WERI-Rb-1 (cell line): Measurements from ENCODE around the gene SLC18B1.

Experiments used
- DNase-seq: peaks from one replicate; pipeline ENCODE4 v3.0.0-alpha.2; 2020
- H3K27ac ChIP-seq: fragments of 250-450 bp; sonication (Bioruptor Pico); 2 replicates; pipeline ENCODE4 v1.5.1; 2020; ENCODE audit warnings: mild to moderate bottlenecking, moderate library complexity
- H3K27me3 ChIP-seq: fragments of 250-450 bp; sonication (Bioruptor Pico); 2 replicates; pipeline ENCODE4 v1.5.1; 2021; ENCODE audit warnings: mild to moderate bottlenecking, low read depth, moderate library complexity; ENCODE audit not compliant: insufficient read depth, severe bottlenecking
- H3K36me3 ChIP-seq: fragments of 250-450 bp; sonication (Bioruptor Pico); 2 replicates; pipeline ENCODE4 v1.5.1; 2020; ENCODE audit warnings: mild to moderate bottlenecking, moderate library complexity
- H3K4me3 ChIP-seq: 2 replicates; pipeline ENCODE4 v1.5.1; 2011; ENCODE audit warnings: low read depth, mild to moderate bottlenecking, control low read depth, low read length
- H3K9me3 ChIP-seq: fragments of 250-450 bp; sonication (Bioruptor Pico); 2 replicates; pipeline ENCODE4 v1.5.1; 2021; ENCODE audit warnings: mild to moderate bottlenecking, moderate library complexity; ENCODE audit not compliant: severe bottlenecking
- TF ChIP-seq, protein P1 (sequence below): IDR thresholded peaks from 2 replicates; pipeline ENCODE4 v1.5.1; 2011; ENCODE audit warnings: low read depth, mild to moderate bottlenecking, control low read depth, inconsistent platforms, low read length

SLC18B1 gene

DNA sequence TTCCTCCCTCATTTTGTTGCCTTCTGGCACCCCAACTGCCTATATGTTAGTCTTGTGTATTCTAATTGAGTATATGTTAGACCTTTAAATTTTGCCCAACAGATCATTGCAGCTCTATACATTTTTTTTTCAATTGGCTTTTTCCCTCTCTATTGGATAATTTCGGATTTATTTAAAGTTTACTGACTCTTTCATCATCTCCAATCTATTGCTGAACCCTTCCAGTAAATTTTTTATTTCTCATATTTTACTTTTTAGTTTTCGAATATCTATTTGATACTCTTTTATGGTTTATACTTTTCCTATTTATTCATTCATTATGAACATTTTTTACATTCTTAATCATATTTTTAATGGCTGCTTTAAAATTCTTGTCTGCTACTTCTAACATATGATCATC is 7.1 kb upstream of the SLC18B1 start:
- no peak for DNase-seq
- H3K27me3 ChIP-seq: peaks cover 22% of the 10 kb centered on the region
- no peak overlapping the region for H3K27ac ChIP-seq
- TF ChIP-seq, protein P1, sequence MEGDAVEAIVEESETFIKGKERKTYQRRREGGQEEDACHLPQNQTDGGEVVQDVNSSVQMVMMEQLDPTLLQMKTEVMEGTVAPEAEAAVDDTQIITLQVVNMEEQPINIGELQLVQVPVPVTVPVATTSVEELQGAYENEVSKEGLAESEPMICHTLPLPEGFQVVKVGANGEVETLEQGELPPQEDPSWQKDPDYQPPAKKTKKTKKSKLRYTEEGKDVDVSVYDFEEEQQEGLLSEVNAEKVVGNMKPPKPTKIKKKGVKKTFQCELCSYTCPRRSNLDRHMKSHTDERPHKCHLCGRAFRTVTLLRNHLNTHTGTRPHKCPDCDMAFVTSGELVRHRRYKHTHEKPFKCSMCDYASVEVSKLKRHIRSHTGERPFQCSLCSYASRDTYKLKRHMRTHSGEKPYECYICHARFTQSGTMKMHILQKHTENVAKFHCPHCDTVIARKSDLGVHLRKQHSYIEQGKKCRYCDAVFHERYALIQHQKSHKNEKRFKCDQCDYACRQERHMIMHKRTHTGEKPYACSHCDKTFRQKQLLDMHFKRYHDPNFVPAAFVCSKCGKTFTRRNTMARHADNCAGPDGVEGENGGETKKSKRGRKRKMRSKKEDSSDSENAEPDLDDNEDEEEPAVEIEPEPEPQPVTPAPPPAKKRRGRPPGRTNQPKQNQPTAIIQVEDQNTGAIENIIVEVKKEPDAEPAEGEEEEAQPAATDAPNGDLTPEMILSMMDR: no peak
- no peak overlapping the region for H3K4me3 ChIP-seq
- H3K9me3 ChIP-seq: no peaks in the 10 kb centered on the region
- no peaks in the 10 kb centered on the region for H3K36me3 ChIP-seq

DNA sequence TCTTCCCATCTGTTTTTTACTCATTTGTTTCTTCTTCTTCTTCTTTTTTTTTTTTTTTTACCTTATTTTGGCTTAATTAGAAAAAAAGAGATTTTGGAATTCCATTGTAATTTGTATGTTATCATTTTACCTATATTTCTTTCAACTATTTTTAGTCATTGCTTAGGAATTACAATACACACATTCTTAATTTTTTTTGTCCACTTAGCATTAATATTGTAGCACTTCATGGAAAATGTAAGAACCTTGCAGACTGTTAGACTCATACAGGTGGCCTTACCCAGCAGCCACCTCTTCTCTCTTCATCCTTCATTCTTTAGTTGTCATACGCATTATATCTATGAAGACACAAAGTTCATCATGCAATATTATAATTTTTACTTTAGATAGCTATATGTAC is 5.8 kb upstream of the SLC18B1 start:
- TF ChIP-seq, protein P1: no peak
- H3K4me3 ChIP-seq: no peak overlapping the region
- no peaks in the 10 kb centered on the region for H3K9me3 ChIP-seq
- H3K27ac ChIP-seq: no peak overlapping the region
- DNase-seq: no peak
- H3K36me3 ChIP-seq: no peaks in the 10 kb centered on the region
- peaks cover 22% of the 10 kb centered on the region for H3K27me3 ChIP-seq

DNA sequence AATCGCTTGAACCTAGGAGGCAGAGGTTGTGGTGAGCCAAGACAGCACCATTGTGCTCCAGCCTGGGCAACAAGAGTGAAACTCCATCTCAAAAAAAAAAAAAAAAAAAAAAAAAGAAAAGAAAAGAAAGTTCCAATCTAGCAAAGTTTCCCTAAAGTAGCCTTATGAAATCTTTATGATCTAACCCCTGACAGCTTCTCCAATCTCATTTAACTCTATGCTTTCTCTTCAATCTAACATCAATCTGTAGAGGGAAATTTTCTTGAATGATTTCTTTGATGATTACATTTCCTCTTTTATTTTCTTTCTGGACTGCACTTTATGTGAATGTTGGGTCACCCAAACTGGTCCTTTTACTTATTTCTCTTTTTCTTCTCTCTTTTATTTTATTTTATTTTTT is 2.2 kb upstream of the SLC18B1 start:
- no peak for DNase-seq
- Histone ChIP-seq H3K4me3 (no peak overlapping the region), H3K36me3 (no peaks in the 10 kb centered on the region), H3K27me3 (peaks cover 35% of the 10 kb centered on the region), H3K9me3 (no peaks in the 10 kb centered on the region), H3K27ac (no peak overlapping the region)
- TF ChIP-seq, protein P1: no peak

DNA sequence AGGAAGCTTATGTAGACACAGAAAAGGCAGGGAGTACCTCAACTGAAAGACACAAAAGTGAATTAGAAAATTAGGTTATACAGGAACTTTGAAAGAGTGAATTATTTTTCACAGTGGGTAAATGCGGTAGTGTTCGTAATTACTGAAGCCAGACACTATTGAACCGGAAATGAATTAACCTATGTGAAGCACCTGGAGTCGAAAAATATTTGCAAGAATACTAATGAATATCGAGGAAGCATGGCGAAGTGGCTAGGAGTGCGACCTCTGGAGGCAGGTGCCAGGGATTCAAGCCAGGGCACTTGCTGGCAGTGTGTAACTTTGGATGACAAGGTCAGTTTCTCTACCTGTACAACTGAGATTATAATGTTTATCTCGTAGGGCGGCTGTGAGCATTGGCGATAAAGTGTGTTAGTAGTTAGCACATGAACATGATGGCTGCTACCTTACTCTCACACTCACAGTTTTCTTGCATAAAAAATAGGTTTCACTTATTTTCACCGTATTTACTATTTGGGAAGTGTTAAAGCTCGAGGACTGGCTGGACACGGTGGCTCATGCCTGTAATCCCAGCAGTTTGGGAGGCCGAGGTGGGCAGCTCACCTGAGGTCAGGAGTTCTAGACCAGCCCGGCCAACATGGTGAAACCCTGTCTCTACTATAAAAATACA is 567 bp upstream of the SLC18B1 start:
- peak; percentile 67 for DNase-seq
- Histone ChIP-seq H3K27me3 (peaks cover 26% of the 10 kb centered on the region), H3K4me3 (peak overlapping the region; percentile 62), H3K27ac (no peak overlapping the region), H3K9me3 (no peaks in the 10 kb centered on the region), H3K36me3 (no peaks in the 10 kb centered on the region)
- TF ChIP-seq, protein P1: peak; percentile 75

DNA sequence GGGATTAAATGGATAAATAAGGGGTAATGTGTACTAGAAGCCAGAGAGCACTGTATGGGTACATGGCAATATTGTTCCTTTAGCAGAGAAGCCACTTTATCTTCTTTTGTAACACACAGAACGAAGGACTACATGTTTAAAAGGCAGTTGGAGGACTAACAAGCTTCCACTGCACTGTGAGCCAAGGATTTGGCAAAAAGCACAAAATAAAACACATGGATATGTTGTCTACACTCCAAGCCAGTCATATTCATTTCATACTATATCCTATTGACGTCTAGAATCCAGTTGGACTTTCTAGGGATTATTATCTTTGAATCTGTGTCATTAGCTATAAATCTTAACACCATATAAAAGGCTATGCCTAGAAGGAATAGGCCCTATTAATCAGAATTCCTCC is 3.0 kb downstream of the SLC18B1 start:
- H3K4me3 ChIP-seq: no peak overlapping the region
- no peaks in the 10 kb centered on the region for H3K9me3 ChIP-seq
- H3K27me3 ChIP-seq: peaks cover 32% of the 10 kb centered on the region
- DNase-seq: no peak
- TF ChIP-seq, protein P1: no peak
- H3K36me3 ChIP-seq: no peaks in the 10 kb centered on the region
- no peak overlapping the region for H3K27ac ChIP-seq

DNA sequence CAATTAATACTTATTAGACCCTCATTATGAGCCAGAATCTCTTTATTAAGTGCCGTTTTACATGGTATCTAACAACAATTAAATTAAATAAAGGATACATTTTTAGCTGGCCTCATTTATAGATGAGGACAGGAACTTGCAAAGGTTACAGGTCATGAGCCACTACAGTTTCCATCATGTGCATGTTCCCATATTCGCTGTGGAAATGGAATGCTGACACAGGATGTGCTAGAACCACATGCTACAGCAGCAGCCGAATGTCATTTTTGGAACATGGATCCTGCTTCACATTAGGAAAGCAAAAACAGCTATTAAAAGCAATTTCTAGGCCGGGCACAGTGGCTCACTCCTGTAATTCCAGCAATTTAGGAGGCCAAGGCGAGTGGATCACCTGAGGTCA is 5.9 kb downstream of the SLC18B1 start:
- no peaks in the 10 kb centered on the region for H3K9me3 ChIP-seq
- H3K4me3 ChIP-seq: no peak overlapping the region
- TF ChIP-seq, protein P1: no peak
- no peak for DNase-seq
- no peaks in the 10 kb centered on the region for H3K36me3 ChIP-seq
- no peak overlapping the region for H3K27ac ChIP-seq
- peaks cover 14% of the 10 kb centered on the region for H3K27me3 ChIP-seq
